PC-9 (cell line): ENCODE data around the gene AFF2.

Experiments
- CTCF ChIP-seq: fragments of 200-600 bp; sonication (generic); conservative IDR thresholded peaks from 2 replicates; pipeline ENCODE4 v1.6.1; 2017; ENCODE audit warnings: mixed run types, antibody characterized with exemption, mild to moderate bottlenecking, moderate library complexity
- EZH2 ChIP-seq: fragments of 200-600 bp; sonication (generic); IDR thresholded peaks from 2 replicates; pipeline ENCODE4 v1.8.0; 2017; ENCODE audit warnings: antibody characterized with exemption, low read depth

DNA sequence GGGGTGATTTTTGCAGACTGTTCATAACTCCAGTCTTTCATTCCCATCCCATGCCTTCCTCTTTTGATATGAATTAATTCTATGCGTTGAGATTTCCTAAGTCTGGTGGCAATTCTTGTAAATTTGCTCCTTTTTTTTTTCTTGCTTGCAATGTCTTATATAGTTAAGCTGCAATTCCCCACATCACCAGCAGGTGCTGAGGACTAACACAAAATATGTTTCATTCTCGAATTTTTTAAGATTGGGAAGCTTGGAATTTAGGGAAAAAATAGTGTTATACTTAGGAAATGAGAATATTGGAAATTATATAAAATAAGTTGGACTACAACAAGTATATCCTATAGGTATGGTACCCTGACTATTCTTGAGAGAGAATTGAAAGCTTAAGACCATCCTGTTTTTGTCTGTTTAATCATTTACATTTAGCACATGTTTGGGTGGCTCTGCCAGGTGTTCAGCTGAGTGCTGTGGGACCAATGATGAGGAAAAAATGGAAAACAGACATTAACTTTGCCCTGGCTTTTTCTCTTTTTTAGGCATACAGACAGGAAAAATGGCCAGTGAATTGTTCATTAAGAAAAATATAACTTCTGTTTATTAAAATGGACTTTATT, 30.2 kb downstream of the AFF2 start:
- TF ChIP-seq CTCF (peak; percentile 93), EZH2 (no peak)
